Measurements from ENCODE around the gene MYBPC2. TPM values are rescaled to one million over a fixed set of nuclear protein-coding genes. Genes with fewer than 3 reads are reported as not detected.
"Not testable (repeated sequence)": the region's sequence is repeated elsewhere in the genome, so short reads cannot be mapped to it uniquely, and the experiment has no call there.

Gene MYBPC2
- total RNA-seq (2014; rRNA removed; shearing (Covaris generic)), result 0.07 TPM in 1 of 2 replicates, not detected in the other
- polyA plus RNA-seq (2015; cell fraction: cytosol; rRNA removed), result not detected in 2 replicates
- not detected in 2 replicates for polyA plus RNA-seq (2015; cell fraction: nucleus; rRNA removed)

DNA sequence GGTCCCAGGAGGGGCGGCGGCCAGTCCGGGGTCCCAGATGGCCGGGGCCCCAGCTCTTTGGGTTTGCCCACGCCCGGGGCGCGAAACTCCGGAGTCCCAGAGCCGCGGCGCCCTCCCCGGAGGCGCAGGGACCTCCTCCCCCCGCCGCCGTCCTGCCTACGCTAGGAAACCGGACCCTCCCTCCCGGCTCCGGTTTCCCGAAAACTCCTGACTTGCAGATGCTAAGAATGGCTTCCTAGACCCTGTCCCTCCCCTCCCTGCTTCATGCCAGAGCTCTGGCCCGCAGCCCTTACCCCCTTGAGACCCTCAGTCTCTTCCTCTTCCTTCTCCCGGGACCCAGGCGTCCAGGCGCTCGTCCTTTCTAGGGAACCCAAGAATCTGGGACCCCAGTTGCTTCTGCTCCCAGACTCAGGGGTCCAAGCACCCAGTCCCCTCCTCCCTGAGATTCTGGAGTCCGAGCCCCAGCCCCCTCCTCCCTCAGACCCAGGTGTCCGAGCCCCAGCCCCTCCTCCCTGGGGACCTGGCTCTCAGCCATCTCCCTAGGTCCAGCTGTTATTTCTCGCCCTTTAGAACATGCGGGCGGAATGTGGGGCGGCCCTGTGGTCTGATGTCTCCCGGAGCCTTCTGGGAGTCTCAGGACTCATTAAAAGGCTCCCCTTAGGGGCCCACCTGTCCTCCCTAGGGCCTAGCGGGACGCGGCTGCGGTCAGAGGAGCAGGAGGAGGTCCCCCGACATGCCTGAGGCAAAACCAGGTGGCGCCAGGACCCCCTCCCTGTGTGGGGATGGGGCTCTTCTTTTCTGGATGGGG, at the start of gene MYBPC2:
Gene MYBPC2 (plus strand): TSS at position 672 of the 808 bp plus-strand sequence. CDS start 62 bp downstream, at position 734.
- DNase-seq (ENCODE audit: low read depth), result no peak

DNA sequence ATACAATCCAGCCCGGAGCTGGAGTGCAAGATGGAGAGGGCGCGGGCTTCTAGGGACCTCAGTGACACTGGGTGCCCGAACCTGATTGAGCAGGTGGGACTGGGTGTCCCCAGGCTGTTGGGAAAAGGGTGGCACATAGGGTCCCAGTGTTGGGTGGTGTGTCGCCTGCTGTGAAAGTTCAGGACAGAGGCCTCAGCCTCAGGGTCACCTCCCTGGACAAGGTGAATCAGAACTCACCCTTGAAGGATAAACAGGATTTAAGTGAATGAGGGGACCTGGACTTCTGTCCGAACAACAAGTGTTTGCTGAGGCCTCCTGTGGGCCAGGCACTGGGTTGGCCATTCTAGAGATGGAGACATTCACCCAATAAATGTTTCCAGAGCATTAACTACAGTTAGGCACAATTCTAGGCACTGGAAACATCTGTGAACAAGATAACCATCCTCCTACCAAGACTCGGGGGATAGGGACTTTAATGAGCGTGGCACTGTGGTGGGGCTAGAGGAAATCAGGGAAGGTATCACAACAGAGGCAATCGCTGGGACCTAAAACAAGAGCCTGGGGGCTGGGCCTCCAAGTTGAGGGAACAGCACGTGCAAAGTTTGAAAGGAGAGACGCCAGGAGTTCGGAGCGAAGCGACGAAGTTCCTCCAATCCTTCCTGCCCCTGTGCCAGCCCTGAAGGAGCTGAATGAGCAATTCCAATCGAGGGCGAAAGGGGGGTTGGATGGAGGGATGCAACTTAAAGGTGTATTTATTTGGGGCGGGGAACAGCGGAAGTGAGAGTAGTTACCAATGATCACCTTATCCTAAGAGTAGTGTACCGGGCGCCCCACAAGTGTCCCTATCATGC, 49.5 kb upstream of the MYBPC2 start:
- DNase-seq (ENCODE audit: low read depth), result no peak

DNA sequence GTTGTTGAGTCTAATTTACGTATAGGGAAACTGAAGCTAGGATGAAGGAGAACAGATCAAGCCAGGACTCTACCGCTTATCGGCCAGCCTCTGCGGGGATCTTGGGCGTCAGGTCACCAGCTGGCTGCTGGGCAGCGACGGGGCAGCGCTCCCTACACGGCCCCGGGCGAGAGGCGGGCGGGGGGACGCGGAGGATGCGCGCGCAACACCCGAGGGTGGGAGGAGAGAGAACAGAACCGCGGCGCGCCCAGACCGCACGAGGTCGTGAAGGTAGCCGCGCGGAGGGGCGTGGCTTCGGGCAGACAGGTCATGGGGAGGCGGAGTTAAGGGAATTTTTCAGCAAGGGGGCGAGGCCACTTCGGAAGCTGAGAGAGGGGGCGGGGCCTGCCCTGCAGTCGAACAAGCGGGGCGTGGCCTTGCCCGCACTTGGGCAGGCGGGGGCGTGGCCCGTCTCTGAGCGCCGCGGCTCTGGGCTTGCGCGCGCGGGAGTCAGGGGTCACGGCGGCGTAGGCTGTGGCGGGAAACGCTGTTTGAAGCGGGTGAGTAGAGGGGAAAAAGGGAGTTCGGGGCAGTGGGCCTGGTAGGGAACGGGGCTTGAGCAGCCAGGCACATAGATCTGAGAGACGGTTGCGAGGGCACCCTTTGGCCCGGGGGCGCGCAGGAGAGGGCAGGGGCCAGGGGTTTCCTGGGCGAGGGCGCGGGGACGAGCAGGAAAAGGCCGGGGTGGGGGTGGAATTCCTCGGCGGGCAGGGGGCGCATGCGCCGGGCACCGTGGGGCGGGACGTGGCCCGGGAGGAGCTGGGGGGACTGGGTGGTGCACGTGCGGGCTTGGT, 48.6 kb upstream of the MYBPC2 start, which contains the start of gene POLD1:
Gene POLD1 (plus strand): TSS at position 496 of the 833 bp plus-strand sequence. CDS start 14,505 bp downstream, outside the sequence.
- peak; percentile 96 for DNase-seq (ENCODE audit: low read depth)

DNA sequence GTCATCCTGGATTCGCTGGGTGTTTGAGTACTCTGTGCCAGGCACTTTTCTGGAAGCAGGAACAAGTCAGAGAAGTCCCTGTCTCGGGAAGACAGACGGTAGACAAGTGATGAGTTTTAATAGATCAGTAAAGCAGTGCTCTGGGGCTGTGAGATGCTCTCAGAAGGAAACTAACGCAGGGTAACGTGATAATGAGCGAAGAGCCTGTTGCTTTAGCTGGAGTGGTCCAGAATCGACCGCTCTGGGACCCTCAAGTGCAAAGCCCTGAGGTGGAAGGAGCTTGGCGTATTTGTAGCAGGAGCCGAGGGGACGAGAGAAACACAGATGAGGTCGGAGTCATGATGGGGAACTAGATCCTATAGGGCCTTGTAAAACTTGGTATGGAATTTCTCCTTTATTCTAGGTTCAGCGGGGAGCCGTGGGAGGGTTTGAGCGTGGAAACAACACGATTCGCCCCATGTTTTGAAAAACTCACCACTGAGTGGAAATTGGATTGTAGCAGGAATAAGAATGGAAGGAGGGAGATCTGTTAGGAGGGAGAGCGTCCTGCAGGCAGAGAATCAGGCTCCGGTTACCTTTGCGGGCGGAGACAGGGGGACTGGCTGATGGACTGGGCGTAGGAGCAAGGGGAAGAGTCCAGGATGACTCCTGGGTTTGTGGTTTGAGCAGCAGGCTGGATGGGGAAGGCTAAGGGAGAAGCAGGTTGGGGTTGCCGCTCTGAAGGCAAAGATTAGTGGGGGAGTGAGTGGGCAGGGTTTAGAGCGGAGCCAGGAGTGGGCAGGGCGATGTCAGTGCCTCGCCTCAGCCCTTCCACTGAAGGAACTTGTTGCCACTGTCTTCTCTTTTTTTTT, 47.8 kb upstream of the MYBPC2 start:
- DNase-seq (ENCODE audit: low read depth), result peak; percentile 39

DNA sequence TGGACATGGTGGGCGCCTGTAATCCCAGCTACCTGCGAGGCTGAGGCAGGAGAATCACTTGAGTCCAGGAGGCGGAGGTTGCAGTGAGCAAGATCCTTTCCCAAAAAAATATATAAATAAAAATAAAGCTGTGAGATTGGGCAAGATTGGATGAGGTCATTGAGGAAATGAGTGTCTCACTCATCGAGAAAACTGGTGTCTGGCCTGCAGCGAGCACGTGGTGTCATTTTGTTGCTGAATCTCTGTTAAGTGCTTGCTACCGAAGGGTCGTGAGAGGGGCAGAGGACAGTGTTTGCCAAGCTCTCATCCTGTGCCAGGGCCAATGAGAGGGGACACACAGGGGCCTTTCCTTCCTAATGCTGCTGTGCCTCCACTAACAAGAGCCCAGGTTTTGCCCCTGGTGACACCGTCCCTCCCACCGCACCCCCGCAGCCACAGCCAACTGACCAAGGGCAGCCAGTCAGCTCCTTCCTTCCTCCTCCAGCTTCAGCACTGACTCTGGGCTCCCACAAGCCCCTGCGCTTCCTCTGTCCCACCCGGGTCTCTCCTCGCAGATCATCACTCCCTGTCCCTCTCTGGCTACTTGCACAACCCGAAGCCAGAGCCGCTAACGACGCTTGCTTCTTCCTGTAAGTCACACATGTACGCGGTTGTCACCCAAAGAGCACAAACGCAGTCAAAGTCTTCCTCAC, 45.4 kb upstream of the MYBPC2 start:
- DNase-seq (ENCODE audit: low read depth), result no peak

DNA sequence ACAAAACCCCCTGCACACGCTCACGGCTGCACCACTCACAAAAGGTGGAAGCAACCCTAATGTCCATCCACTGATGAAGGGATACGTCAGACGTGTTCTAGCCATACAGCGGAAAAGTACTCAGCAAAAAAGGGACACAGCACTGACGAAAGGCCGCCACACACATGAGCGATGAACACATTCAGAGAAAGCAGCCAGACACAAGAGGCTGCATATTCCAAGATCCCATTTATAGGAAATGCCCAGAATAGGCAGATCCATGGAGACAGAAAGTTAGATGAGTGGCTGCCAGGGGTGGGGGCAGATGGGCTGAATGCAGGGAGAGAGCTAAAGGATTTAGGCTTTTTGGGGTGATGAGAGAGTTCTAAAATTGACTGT, 44.8 kb upstream of the MYBPC2 start:
- DNase-seq (ENCODE audit: low read depth), result no peak

DNA sequence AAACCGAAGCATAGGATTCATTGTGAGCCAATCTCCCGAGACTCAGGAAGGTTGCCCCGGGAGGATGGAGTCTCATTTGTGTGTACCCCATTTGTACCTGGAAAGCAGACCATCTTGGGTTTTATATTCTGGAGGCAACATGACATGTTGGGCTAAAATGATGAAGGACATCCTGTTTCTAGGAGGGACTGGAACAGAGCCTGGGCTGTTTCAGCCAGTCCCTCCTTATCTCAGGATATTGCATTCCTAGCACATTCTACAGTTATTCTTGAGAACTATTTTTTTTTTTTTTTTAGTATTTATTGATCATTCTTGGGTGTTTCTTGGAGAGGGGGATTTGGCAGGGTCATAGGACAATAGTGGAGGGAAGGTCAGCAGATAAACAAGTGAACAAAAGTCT, 42.4 kb upstream of the MYBPC2 start:
- not testable (repeated sequence) for DNase-seq (ENCODE audit: low read depth)

DNA sequence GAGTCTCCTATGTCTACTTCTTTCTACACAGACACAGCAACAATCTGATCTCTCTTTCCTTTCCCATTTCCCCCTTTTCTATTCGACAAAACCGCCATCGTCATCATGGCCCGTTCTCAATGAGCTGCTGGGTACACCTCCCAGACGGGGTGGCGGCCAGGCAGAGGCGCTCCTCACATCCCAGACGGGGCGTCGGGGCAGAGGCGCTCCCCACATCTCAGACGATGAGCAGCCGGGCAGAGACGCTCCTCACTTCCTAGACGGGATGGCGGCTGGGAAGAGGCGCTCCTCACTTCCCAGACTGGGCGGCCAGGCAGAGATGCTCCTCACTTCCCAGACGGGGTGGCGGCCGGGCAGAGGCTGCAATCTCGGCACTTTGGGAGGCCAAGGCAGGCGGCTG, 41.7 kb upstream of the MYBPC2 start:
- DNase-seq (ENCODE audit: low read depth), result not testable (repeated sequence)

DNA sequence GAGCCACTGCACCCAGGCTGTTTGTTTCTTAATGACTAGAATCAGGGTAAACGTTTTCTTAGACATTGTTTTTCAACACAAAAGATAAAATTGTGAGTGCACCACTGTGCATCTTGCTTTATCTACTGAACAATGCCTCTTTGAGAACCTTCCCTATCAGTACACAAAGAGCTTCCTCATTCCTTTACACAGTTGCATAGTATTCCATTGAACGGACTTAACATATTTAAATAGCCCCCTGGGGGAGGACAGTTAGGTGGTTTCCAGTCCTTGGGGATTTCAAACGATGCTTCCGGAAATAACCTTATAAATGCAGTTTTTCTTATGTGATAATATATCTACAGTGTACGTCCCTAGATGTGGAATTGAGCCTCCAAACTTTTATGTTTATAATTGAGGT, 39.9 kb upstream of the MYBPC2 start:
- no peak for DNase-seq (ENCODE audit: low read depth)

DNA sequence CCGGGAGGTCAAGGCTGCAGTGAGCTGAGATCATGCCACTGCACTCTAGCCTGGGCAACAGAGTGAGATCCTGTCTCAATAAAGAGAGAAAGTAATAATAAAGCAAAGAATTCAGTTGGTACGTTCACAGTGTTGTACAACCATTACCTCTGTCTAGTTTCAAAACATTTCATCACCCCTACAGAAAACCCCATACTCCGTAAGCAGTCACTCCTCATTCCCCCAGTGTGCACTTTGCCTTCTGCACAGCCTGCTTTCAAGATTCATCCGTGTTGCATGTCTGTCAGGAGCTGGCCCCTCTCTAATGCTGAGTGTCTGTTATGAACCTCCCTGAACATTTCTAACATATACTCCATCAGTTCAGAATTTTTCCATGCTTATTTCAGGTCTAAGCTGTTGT, 39.1 kb upstream of the MYBPC2 start:
- no peak for DNase-seq (ENCODE audit: low read depth)

DNA sequence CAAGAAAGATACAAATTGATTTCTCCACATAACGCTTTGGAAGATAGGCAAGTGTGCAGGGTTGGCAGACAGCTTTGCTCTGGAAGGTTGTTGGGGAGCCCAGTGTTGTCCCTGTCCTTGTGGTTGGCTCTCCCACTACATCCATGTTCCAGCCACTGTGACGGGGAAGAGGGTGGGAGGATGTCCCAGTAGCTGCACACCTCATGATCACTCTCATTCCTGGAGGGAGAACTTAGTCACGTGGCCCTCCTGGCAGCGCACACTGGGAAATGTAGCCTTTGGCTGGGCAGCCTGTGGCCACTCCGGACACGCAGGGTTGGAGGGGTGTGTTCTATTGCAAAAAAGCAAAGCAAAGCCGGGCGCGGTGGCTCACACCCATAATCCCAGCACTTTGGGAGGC, 38.7 kb upstream of the MYBPC2 start:
- DNase-seq (ENCODE audit: low read depth), result no peak

DNA sequence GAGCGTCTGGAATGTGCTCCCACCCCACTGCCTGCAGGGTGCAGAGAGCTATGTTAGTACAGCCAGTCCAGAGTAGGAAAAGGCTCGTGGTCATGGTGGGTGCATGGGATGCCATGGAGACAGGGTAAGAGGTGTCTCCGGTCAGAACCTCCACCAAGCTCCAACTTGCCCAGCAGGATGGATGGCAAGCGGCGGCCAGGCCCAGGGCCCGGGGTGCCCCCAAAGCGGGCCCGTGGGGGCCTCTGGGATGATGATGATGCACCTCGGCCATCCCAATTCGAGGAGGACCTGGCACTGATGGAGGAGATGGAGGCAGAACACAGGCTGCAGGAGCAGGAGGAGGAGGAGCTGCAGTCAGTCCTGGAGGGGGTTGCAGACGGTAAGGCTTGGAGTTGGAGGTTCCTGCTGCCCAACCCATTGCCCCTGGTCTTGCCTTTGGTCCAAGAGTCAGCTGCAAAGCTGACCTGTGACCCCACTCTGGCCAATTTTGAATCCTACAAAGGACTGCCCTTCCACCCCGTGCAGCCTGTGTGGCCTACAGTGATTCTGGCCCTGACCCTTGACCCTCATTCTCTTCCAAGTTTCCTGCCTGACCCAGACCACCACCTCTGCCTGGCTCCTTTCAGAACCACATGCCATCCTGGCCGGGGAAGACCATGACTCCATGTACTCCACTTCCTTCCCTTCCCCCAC, 33.9 kb upstream of the MYBPC2 start:
- DNase-seq (ENCODE audit: low read depth), result no peak

DNA sequence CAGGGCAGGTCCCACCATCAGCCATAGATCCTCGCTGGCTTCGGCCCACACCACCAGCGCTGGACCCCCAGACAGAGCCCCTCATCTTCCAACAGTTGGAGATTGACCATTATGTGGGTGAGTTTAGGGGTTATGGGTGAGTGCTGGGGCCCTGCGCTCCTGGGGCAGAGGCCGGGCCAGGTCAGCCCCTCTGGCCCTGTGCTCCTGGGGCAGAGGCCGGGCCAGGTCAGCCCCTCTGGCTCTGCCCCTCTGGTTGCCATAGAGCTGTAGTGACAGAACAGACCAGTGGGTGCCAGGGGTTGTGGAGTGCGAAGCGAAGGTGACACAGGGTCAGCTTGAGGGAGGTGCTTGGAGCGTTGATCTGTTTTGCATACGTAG, 33.3 kb upstream of the MYBPC2 start:
- no peak for DNase-seq (ENCODE audit: low read depth)

DNA sequence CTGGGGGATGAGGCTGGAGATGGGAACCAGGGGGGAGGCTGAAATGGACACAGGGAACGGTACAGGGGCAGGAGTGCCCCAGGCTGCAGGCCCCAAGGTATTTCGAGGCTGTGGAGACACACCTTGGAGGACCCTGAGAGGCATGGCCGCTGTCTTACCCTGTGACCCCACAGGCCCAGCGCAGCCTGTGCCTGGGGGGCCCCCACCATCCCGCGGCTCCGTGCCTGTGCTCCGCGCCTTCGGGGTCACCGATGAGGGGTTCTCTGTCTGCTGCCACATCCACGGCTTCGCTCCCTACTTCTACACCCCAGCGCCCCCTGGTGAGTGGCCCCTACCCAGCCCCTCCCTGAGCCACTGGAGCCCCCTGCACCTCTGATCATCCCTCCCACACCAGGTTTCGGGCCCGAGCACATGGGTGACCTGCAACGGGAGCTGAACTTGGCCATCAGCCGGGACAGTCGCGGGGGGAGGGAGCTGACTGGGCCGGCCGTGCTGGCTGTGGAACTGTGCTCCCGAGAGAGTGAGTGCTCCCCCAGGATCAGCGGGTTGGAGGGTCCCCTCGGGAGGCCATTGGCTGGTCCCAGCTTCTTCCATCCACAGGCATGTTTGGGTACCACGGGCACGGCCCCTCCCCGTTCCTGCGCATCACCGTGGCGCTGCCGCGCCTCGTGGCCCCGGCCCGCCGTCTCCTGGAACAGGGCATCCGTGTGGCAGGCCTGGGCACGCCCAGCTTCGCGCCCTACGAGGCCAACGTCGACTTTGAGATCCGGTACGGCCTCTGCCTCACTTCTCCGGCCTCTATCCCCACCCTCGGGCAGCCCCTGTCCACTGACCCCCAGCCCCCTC, 30.9 kb upstream of the MYBPC2 start:
- no peak for DNase-seq (ENCODE audit: low read depth)

DNA sequence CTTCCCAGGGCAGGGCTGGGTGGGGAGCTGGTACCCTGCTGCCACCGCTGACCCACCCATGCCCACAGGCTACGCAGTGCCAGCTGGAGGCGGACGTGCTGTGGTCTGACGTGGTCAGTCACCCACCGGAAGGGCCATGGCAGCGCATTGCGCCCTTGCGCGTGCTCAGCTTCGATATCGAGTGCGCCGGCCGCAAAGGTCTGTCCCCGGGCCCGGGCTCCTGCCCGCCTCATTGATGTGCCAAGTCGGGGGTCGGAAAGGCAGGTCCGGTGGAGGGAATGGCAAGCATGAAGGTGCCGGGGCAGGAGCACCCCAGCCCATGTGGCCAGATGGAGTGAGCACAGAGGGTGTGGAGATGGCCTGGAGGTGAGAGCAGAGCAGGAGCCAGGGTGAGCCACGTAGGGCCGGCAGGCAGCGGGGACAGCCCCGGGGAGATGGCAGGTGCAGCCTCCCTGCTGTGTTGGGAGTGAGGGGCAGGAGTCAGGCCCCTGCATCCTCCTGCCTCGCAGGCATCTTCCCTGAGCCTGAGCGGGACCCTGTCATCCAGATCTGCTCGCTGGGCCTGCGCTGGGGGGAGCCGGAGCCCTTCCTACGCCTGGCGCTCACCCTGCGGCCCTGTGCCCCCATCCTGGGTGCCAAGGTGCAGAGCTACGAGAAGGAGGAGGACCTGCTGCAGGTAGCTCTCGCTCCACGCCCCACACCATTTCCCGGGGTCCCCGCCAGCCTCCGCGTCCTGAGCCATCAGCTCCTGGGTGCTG, 30.0 kb upstream of the MYBPC2 start:
- DNase-seq (ENCODE audit: low read depth), result no peak

DNA sequence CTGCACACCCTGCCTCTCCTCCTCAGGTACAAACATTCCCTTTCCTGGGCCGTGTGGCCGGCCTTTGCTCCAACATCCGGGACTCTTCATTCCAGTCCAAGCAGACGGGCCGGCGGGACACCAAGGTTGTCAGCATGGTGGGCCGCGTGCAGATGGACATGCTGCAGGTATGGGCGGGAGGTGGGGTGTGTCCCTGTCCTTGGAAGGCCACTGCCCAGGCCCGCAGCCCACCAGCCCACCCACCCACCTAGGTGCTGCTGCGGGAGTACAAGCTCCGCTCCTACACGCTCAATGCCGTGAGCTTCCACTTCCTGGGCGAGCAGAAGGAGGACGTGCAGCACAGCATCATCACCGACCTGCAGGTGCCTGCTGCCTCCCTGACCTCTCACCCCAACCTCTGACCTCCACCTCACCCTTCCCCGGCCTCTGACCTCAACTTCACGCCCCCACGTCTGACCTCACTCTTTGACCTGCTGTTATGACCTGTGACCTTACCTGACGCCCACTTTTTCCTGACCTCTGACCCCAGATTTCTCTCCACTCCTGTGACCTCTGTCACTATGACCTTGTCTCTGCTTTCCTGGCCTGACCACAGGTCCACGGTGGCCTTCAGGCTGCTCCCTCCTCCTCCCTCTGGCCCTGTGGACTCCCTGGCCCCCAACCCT, 26.4 kb upstream of the MYBPC2 start:
- DNase-seq (ENCODE audit: low read depth), result no peak

DNA sequence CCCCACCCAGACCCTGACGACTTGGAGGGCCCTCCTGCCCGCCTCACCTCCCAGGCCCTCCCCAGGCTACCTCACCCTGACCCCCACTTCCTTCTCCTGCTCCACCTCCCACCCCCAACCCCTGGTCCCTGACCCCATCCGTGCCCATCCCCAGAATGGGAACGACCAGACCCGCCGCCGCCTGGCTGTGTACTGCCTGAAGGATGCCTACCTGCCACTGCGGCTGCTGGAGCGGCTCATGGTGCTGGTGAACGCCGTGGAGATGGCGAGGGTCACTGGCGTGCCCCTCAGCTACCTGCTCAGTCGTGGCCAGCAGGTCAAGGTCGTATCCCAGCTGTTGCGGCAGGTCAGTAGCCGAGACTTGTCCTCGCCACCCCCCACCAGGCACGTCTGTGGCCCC, 25.9 kb upstream of the MYBPC2 start:
- DNase-seq (ENCODE audit: low read depth), result no peak

Measured in HT1080 (cell line).